Measurements from ENCODE around the gene MARCHF4.

The MARCHF4 gene

GRCh38 chr2:216348756-216349308, 23.5 kb downstream of the MARCHF4 start:
- no peak for DNase-seq

GRCh38 chr2:216346781-216347180, 25.5 kb downstream of the MARCHF4 start:
- no peak for DNase-seq

GRCh38 chr2:216345846-216346245, 26.4 kb downstream of the MARCHF4 start:
- no peak for DNase-seq

- no peak for DNase-seq
These were observed 27.4 kb downstream of the MARCHF4 start for GRCh38 chr2:216344950-216345300.

- no peak for DNase-seq
These were observed 27.9 kb downstream of the MARCHF4 start for GRCh38 chr2:216344206-216344949.

- DNase-seq: no peak
These were observed 28.9 kb downstream of the MARCHF4 start for GRCh38 chr2:216343221-216343980.

- no peak for DNase-seq
These were observed 31.2 kb downstream of the MARCHF4 start for GRCh38 chr2:216341121-216341520.

- no peak for DNase-seq
These were observed 32.0 kb downstream of the MARCHF4 start for GRCh38 chr2:216340280-216340631.

- peak; percentile 92 for DNase-seq
These were observed 32.6 kb downstream of the MARCHF4 start for GRCh38 chr2:216339456-216340279.

GRCh38 chr2:216335252-216335651, 37.0 kb downstream of the MARCHF4 start:
- no peak for DNase-seq

GRCh38 chr2:216328347-216328746, 43.9 kb downstream of the MARCHF4 start:
- no peak for DNase-seq

GRCh38 chr2:216327447-216327935, 44.8 kb downstream of the MARCHF4 start:
- DNase-seq: no peak
